OCI-LY7 (cell line): ENCODE data around the gene TRIM40. TPM values are rescaled to one million over a fixed set of nuclear protein-coding genes. Genes with fewer than 3 reads are reported as not detected.

Experiments
- BruUV-seq: library from RNA; stranded (reverse); fragments of 400-500 nt; replicated peaks from 2 replicates; lab custom pipeline; 2021; lab: Mats Ljungman, UMichigan
- CTCF ChIA-PET: fragments of 300-600 bp; sonication (Branson Sonifier 250); formaldehyde crosslinking; loops from one replicate; lab custom pipeline; 2022; ENCODE audit warnings: antibody characterized with exemption; ENCODE audit not compliant: unreplicated experiment; lab: Charles Lee
- POLR2A ChIA-PET: fragments of 300-600 bp; sonication (Branson Sonifier 250); formaldehyde crosslinking; loops from one replicate; lab custom pipeline; 2022; ENCODE audit warnings: antibody characterized with exemption; lab: Charles Lee
- DNase-seq: peaks from one replicate; pipeline ENCODE4 v3.0.0-alpha.2; 2015; ENCODE audit warnings: low spot score
- H2AFZ ChIP-seq: fragments of 200-600 bp; sonication (generic), shearing (Covaris generic); 2 replicates; pipeline ENCODE4 v1.6.1; 2014; ENCODE audit warnings: mild to moderate bottlenecking, antibody characterized with exemption, low read length, moderate library complexity
- H3K27ac ChIP-seq: fragments of 200-600 bp; sonication (generic); 2 replicates; pipeline ENCODE4 v1.5.1; 2014; ENCODE audit warnings: mixed run types, low read depth, mild to moderate bottlenecking, moderate library complexity, low read length, inconsistent platforms; ENCODE audit not compliant: poor library complexity, severe bottlenecking
- H3K36me3 ChIP-seq: fragments of 200-600 bp; sonication (generic); 2 replicates; pipeline ENCODE4 v1.6.1; 2014; ENCODE audit warnings: mild to moderate bottlenecking, antibody characterized with exemption, low read length, moderate library complexity, mixed read lengths; ENCODE audit not compliant: insufficient read depth
- H3K4me1 ChIP-seq: fragments of 200-600 bp; sonication (generic); 2 replicates; pipeline ENCODE4 v1.5.1; 2014; ENCODE audit warnings: mild to moderate bottlenecking, low read length; ENCODE audit not compliant: insufficient read depth, poor library complexity, severe bottlenecking
- H3K4me2 ChIP-seq: fragments of 200-600 bp; sonication (generic); 2 replicates; pipeline ENCODE4 v1.6.1; 2014; ENCODE audit warnings: mild to moderate bottlenecking, low read length
- H3K4me3 ChIP-seq: fragments of 200-600 bp; sonication (generic); 2 replicates; pipeline ENCODE4 v1.5.1; 2014; ENCODE audit warnings: mild to moderate bottlenecking, low read depth, low read length; ENCODE audit not compliant: poor library complexity, severe bottlenecking
- H3K79me2 ChIP-seq: fragments of 200-600 bp; sonication (generic); 2 replicates; pipeline ENCODE4 v1.6.1; 2016; ENCODE audit warnings: low read depth, mild to moderate bottlenecking, low read length, moderate library complexity, mixed read lengths; ENCODE audit not compliant: insufficient read depth
- H3K9me2 ChIP-seq: fragments of 200-600 bp; sonication (generic); 2 replicates; pipeline ENCODE4 v1.6.1; 2016; ENCODE audit warnings: mild to moderate bottlenecking, low read length, mixed read lengths; ENCODE audit not compliant: insufficient read depth
- H3K9me3 ChIP-seq: fragments of 200-600 bp; sonication (generic); 2 replicates; pipeline ENCODE4 v1.6.1; 2014; ENCODE audit warnings: mild to moderate bottlenecking, mixed run types, low read length, mixed read lengths
- H4K20me1 ChIP-seq: fragments of 200-600 bp; sonication (generic); 2 replicates; pipeline ENCODE4 v1.6.1; 2014; ENCODE audit warnings: mild to moderate bottlenecking, antibody characterized with exemption, low read length, moderate library complexity, mixed read lengths; ENCODE audit not compliant: insufficient read depth
- CTCF ChIP-seq: fragments of 200-600 bp; sonication (generic); conservative IDR thresholded peaks from 2 replicates; pipeline ENCODE4 v1.5.1; 2014; ENCODE audit warnings: mild to moderate bottlenecking, antibody characterized with exemption, low read length, moderate library complexity, mixed read lengths
- EZH2phosphoT487 ChIP-seq: fragments of 200-600 bp; sonication (generic); IDR thresholded peaks from 2 replicates; pipeline ENCODE4 v1.6.1; 2018; ENCODE audit warnings: low read depth, borderline replicate concordance, mild to moderate bottlenecking, mixed run types, antibody characterized with exemption, low read length, moderate library complexity, mixed read lengths
- intact Hi-C: fragments of 100-400 bp; cut with micrococcal nuclease; formaldehyde crosslinking; loops from one replicate; pipeline ENCODE4 v1.10.0; 2022; ENCODE audit not compliant: unreplicated experiment
- total RNA-seq, 2 experiments: library from RNA; depleted of rRNA in 1 of 2; stranded (reverse); fragments of >200 nt in 1 of 2; shearing (Covaris generic) in 1 of 2; gene quantifications; 2 replicates each; pipeline ENCODE4 v1.2.3, GENCODE V29; 2014 to 2022

The TRIM40 gene
- total RNA-seq, 2 experiments from 2014 or later, result not detected

- Histone ChIP-seq H3K36me3 (no peaks in the 10 kb centered on the region), H2AFZ (no peak overlapping the region), H3K4me2 (no peak overlapping the region), H3K79me2 (no peaks in the 10 kb centered on the region), H4K20me1 (no peaks in the 10 kb centered on the region), H3K9me2 (no peaks in the 10 kb centered on the region), H3K4me3 (no peak overlapping the region), H3K4me1 (no peaks in the 10 kb centered on the region), H3K27ac (no peak overlapping the region), H3K9me3 (no peaks in the 10 kb centered on the region)
- DNase-seq, result no peak
- intact Hi-C loops, result no loop called here
- CTCF ChIA-PET, result no interaction called here
- TF ChIP-seq CTCF (no peak), EZH2phosphoT487 (no peak)
- no TSS peak for BruUV-seq
- POLR2A ChIA-PET, result interaction anchor here (0.6 kb wide), 1 partner anchor 307 kb away, joined by 3 read pairs; no protein-coding TSS in a partner anchor
Observed at GRCh38 chr6:30156774-30157173, 20.8 kb downstream of the TRIM40 start.

DNA sequence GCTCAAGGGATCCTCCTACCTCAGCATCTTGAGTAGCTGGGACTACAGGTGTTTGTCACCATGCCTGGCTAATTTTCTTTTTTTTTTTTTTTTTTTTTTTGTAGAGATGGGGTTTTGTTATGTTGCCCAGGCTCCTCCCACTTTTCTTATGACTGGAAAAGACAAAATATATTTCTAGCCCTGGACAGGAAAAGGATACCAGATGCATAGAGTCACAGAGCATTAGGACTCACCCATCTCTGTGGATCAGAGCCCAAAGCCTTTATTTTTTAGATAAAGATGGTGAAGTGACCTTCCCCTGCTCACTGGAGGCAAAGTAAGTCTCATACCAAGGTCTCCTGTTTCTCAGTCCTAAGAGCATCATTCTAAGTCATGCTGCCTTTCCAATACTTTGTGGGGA, 21.6 kb downstream of the TRIM40 start:
- BruUV-seq, result no TSS peak
- no peaks in the 10 kb centered on the region for H4K20me1 ChIP-seq
- H3K9me3 ChIP-seq, result no peaks in the 10 kb centered on the region
- H3K79me2 ChIP-seq, result no peaks in the 10 kb centered on the region
- H3K36me3 ChIP-seq, result no peaks in the 10 kb centered on the region
- TF ChIP-seq CTCF (no peak), EZH2phosphoT487 (no peak)
- intact Hi-C loops, result no loop called here
- no peak overlapping the region for H3K27ac ChIP-seq
- CTCF ChIA-PET, result no interaction called here
- no peak overlapping the region for H3K4me2 ChIP-seq
- no peak for DNase-seq
- no peaks in the 10 kb centered on the region for H3K4me1 ChIP-seq
- no peaks in the 10 kb centered on the region for H3K9me2 ChIP-seq
- H2AFZ ChIP-seq, result no peak overlapping the region
- H3K4me3 ChIP-seq, result no peak overlapping the region
- POLR2A ChIA-PET, result no interaction called here

- H4K20me1 ChIP-seq, result no peaks in the 10 kb centered on the region
- no peaks in the 10 kb centered on the region for H3K4me1 ChIP-seq
- no peaks in the 10 kb centered on the region for H3K36me3 ChIP-seq
- no peak for DNase-seq
- H3K9me3 ChIP-seq, result no peaks in the 10 kb centered on the region
- ChIA-PET CTCF (no interaction called here), POLR2A (no interaction called here)
- H3K4me3 ChIP-seq, result no peak overlapping the region
- H3K79me2 ChIP-seq, result no peaks in the 10 kb centered on the region
- BruUV-seq, result no TSS peak
- no peak for TF ChIP-seq EZH2phosphoT487
- TF ChIP-seq CTCF, result no peak
- H3K9me2 ChIP-seq, result no peaks in the 10 kb centered on the region
- H2AFZ ChIP-seq, result no peak overlapping the region
- no peak overlapping the region for H3K4me2 ChIP-seq
- intact Hi-C loops, result no loop called here
- no peak overlapping the region for H3K27ac ChIP-seq
Observed at GRCh38 chr6:30157999-30158398, 22.1 kb downstream of the TRIM40 start.
